Stimulated activated CD4-positive, alpha-beta T cell treated with anti-CD3 and anti-CD28 coated beads, Interleukin-4, amount 100 ng/mL, for 48 hours (primary cell): Measurements from ENCODE around the gene ADAMTS12.
A peak's percentile ranks its signal among the peaks of the same experiment; 100 is the strongest.
"Not testable (repeated sequence)": the region's sequence is repeated elsewhere in the genome, so short reads cannot be mapped to it uniquely, and the experiment has no call there.

ENCODE experiments used
- DNase-seq, 2 donors: peaks; one replicate each; pipeline ENCODE4 v3.0.0-alpha.2; 2020; ENCODE audit warnings: low read depth in 2 of 2

ADAMTS12 gene, protein sequence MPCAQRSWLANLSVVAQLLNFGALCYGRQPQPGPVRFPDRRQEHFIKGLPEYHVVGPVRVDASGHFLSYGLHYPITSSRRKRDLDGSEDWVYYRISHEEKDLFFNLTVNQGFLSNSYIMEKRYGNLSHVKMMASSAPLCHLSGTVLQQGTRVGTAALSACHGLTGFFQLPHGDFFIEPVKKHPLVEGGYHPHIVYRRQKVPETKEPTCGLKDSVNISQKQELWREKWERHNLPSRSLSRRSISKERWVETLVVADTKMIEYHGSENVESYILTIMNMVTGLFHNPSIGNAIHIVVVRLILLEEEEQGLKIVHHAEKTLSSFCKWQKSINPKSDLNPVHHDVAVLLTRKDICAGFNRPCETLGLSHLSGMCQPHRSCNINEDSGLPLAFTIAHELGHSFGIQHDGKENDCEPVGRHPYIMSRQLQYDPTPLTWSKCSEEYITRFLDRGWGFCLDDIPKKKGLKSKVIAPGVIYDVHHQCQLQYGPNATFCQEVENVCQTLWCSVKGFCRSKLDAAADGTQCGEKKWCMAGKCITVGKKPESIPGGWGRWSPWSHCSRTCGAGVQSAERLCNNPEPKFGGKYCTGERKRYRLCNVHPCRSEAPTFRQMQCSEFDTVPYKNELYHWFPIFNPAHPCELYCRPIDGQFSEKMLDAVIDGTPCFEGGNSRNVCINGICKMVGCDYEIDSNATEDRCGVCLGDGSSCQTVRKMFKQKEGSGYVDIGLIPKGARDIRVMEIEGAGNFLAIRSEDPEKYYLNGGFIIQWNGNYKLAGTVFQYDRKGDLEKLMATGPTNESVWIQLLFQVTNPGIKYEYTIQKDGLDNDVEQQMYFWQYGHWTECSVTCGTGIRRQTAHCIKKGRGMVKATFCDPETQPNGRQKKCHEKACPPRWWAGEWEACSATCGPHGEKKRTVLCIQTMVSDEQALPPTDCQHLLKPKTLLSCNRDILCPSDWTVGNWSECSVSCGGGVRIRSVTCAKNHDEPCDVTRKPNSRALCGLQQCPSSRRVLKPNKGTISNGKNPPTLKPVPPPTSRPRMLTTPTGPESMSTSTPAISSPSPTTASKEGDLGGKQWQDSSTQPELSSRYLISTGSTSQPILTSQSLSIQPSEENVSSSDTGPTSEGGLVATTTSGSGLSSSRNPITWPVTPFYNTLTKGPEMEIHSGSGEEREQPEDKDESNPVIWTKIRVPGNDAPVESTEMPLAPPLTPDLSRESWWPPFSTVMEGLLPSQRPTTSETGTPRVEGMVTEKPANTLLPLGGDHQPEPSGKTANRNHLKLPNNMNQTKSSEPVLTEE (N-terminal part only)

DNA sequence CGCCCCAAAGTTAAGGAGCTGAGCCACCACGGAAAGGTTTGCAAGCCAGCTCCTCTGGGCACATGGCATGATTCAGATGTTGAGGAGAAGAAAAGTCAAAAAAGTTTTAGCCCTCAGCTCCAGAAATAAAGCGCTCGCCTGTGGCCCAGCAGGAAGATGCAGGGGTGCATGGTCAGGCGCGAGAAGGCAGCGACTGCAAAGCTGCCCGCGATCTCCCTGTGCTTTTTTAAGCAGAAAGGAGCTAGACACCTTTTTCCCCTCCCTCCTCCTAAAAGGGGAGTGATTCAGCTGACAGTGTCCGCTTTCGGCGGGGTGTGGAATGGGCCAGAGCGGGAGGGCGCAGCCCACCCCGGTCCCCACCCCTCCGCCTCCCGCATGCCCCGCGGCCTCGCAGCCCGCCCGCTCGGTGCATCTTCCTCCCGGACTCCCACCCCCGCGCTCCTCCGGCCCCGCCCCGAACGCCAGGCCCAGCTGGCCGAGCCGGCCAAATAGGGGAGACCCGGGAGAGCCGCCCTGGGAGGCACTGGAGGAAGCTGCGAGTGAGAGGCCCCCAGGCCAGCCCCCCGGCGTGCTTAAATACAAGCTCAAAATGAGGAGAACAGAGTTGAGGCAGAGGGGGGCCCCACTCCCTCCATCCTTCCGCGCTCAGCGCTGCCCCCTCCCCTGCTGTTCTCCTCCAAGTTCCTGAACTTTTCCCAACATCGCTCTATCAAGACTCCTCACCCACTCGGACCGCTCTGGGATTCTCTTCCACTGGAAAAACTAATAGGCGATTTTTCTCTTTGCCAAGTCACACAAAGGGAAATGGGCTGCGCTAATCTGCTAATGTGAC is at the start of gene ADAMTS12:
Gene ADAMTS12, minus strand, starts transcription at position 203 of the 832 bp plus-strand sequence. Its CDS starts 134 bp downstream, at position 69.
- no peak for DNase-seq

DNA sequence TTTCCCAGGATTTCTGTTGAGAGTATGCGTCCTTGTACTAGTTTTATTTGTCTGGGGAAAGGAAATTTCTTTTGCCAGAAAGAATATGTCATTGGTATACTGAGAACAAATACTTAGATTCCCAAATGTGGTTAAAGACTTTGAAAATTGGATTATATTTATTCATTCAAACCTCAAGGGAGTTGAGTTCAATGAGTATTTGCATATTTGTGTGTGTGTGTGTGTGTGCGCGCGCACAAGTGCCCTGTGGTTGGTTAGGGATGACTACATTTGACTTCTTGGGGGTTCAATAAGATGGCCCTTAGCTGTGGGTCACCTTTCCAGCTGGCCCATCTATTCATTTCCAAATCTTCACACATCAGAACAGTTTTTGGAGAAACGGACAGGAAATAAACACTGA is 49.3 kb upstream of the ADAMTS12 start:
- no peak for DNase-seq

DNA sequence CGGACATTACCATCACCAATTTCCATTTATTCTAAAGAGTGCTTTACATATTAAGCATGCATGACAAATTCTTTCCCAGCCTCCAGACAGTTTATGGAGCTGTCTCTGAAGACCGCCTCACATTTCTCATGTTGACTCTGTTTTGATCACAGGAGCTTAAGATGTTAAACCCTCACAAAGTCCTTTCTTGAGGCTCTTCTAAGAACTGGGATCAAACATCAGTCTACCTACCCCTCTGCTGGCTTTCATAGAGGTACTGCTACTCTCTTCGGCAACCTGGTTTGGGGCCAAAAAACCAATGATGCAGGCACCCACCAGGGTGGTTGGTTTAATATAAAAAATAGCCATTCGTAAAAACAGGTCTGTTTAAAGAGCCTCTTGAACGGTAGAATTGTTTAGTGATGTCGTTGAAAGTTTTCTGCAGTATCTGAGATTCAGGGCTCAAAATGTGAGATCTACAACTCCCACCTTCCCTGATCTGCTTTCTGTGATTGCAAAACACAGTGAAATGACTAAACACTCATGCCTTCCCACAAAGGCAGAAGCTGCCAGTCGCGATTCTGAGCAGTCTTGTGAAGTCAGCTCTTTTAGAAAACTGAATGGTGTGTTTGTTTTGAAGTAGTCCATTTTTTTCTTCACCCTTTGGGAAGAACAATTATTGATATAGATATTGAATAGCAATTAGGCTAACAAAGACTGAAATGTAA is 47.9 kb upstream of the ADAMTS12 start:
- no peak for DNase-seq

DNA sequence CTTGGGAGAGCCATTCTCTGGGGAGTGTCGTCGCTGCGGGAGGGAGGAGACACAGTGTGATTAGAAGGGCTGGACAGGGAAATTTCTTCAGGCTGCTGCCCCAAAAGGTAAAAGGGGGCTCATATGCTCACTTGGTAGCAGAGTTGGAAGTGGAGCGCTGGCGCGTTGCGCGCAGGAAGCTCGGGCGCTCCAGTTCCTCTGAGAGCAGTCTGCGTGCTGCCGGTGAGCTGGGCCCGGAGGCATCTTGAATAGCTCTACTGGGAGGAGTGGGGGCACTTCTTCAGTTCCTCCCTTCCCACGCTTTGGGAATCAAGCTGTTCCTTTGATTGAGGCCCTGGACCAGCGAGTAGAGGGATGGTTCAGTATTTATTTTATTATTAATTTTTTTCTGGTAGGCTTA is 47.1 kb upstream of the ADAMTS12 start:
- DNase-seq: no peak

DNA sequence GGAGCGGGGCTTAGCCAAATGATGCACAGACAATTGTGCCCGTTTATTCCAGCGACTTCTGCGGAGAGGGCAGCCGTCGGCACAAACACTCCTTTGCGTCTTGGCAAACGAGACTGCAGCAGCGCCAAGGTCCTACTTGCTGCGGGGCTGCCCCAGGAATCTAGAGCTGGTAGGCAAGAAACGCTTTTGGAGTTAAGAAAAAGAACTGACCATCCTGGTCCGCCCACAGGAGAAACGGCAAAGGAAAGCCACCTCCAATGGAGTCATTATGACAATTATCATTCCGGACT is 46.7 kb upstream of the ADAMTS12 start:
- no peak for DNase-seq

DNA sequence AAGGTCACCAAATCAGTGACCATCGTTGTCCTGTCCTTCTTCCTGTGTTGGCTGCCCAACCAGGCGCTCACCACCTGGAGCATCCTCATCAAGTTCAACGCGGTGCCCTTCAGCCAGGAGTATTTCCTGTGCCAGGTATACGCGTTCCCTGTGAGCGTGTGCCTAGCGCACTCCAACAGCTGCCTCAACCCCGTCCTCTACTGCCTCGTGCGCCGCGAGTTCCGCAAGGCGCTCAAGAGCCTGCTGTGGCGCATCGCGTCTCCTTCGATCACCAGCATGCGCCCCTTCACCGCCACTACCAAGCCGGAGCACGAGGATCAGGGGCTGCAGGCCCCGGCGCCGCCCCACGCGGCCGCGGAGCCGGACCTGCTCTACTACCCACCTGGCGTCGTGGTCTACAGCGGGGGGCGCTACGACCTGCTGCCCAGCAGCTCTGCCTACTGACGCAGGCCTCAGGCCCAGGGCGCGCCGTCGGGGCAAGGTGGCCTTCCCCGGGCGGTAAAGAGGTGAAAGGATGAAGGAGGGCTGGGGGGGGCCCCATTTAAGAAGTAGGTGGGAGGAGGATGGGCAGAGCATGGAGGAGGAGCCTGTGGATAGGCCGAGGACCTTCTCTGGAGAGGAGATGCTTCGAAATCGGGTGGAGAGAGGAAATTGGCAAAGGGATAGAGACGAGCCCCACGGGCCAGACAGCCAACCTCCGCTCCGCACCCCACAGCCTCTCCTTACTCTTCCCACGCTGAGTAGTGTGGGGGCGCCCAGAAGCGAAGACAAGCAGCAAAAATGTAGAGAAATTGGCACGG is 46.1 kb upstream of the ADAMTS12 start:
- no peak for DNase-seq

DNA sequence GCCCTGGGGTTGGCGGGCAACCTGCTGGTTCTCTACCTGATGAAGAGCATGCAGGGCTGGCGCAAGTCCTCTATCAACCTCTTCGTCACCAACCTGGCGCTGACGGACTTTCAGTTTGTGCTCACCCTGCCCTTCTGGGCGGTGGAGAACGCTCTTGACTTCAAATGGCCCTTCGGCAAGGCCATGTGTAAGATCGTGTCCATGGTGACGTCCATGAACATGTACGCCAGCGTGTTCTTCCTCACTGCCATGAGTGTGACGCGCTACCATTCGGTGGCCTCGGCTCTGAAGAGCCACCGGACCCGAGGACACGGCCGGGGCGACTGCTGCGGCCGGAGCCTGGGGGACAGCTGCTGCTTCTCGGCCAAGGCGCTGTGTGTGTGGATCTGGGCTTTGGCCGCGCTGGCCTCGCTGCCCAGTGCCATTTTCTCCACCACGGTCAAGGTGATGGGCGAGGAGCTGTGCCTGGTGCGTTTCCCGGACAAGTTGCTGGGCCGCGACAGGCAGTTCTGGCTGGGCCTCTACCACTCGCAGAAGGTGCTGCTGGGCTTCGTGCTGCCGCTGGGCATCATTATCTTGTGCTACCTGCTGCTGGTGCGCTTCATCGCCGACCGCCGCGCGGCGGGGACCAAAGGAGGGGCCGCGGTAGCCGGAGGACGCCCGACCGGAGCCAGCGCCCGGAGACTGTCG is 45.4 kb upstream of the ADAMTS12 start:
- DNase-seq: no peak

DNA sequence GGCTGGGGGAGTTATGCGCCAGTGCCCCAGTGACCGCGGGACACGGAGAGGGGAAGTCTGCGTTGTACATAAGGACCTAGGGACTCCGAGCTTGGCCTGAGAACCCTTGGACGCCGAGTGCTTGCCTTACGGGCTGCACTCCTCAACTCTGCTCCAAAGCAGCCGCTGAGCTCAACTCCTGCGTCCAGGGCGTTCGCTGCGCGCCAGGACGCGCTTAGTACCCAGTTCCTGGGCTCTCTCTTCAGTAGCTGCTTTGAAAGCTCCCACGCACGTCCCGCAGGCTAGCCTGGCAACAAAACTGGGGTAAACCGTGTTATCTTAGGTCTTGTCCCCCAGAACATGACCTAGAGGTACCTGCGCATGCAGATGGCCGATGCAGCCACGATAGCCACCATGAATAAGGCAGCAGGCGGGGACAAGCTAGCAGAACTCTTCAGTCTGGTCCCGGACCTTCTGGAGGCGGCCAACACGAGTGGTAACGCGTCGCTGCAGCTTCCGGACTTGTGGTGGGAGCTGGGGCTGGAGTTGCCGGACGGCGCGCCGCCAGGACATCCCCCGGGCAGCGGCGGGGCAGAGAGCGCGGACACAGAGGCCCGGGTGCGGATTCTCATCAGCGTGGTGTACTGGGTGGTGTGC is 44.7 kb upstream of the ADAMTS12 start, which contains the start of gene RXFP3:
Gene RXFP3, plus strand, starts transcription at position 6 of the 636 bp plus-strand sequence. Its CDS starts 355 bp downstream, at position 361.
- DNase-seq: no peak

DNA sequence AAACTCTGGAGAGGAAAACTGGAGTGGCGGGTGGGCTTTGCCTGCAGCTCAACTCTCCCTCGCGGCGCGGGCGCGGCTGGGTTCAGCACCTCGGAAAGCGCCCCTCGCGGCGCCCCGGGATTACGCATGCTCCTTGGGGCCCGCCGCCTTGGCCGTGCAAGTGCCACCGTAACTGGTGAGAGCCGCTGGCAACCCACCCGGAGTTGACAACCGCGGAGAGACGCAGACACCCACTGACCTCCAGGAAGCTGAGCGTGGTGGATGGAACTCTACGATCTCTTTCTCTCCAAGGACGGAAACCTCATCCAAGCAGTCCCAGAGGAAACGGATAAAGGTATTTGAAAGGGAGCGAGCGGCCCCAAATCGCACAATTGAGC is 44.2 kb upstream of the ADAMTS12 start:
- DNase-seq: peak; percentile 25 to 51

DNA sequence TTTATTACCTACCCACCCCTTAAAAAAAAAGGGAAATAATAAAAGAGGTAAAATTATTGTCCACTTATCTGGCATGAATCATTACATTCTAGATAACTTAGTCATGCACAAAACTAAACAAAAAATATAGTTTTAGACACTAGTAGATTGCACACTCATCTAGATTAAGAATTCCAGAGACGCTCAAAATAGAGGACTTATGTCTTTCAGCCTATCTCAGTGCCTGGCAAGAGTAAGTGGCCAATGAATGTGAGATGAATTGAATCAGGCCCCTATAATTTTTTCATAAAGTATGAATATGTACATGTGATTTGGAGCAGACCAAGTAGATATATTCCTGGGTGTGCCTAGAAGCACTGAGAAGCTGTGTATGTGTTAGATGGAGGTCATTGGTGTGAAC is 42.4 kb upstream of the ADAMTS12 start:
- DNase-seq: no peak

DNA sequence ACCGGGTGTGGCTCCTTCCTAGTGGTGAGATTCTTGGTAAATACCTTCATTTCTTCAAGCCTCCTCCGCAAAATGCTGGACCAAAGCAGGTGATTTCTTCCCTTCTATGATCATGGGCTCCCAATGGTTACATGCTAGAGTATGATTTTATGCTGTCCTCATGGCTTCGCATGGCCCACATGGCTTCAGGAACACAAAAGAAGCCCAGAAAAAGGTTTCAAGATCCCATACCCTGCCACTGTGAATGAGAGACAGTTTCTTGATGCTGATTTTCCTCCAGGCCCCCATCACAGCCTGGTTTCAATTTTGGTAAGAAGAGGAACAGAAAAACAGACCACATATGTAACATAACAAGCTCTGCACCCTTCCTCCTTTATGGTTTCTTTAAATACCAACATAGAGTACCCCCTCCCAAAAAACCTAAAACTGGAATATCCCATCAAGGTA is 42.0 kb upstream of the ADAMTS12 start:
- DNase-seq: no peak

DNA sequence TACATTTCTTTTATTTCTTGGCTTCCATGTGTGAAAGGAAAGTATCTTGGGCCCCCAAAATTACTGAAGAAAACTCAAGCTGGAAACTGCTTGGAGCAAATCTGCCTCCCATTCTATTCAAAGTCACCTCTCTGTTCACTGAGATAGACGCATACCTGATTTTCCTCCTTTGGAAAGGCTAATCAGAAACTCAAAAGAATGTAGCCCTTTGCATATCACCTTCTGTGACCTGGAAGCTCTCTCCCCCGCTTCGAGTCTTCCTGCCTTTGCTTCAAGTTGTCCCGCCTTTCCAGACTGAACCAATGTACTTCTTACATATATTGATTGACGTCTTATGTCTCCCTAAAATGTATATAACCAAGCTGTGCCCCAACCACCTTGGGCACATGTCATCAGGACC is 39.3 kb upstream of the ADAMTS12 start:
- no peak for DNase-seq

DNA sequence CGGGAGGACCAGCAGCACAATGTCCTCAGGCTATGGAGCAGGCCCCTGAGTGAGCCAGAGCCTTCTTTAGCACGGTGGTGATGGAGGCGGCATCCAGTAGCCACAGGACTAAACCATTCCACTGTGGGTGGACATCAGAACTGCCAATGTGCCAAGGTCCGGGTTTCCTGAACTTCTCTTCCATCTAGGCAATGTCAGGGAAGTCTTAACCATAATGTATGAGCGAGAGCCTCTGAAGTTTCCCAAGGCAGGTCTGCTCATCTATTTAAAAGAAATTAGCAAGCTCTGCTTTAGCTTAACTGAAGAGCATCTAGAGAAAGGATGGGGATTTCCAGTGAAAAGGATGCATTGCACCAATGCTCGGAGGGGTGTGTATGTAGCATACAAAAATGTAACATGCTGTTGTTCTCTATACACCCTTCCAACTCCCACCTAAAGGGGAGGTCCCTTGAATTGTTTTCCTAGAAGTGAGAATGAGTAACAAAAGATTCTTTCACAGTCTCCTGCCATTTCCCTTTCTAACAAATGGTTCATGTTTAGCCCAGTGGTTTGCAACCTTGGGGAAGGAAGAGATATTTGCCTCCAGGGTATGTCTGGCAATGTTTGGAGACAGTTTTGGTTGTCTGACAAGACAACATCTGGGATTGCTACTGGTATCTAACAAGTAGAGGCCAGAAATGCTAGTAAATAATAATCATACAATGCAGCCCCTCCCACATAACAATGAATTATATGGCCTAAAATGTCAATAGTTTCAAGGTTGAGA is 38.3 kb upstream of the ADAMTS12 start:
- no peak for DNase-seq

DNA sequence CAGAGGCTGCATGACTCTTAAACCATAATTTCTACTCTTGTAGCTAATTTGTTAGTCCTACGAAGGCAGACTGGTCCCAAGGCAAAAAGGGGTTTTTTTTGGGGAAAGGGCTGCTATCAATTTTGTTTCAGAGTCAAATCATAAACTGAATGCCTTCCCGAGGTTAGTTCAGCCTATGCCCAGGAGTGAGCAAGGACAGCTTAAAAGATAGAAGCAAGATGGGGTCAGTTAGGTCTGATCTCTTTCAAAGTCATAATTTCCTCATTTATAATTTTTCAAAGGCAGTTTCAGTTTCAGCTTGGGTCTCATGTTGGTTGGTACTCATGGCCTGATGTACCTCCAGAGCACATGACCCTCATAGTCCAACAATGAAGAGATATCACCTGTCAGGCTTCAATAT is 36.5 kb upstream of the ADAMTS12 start:
- DNase-seq: no peak

DNA sequence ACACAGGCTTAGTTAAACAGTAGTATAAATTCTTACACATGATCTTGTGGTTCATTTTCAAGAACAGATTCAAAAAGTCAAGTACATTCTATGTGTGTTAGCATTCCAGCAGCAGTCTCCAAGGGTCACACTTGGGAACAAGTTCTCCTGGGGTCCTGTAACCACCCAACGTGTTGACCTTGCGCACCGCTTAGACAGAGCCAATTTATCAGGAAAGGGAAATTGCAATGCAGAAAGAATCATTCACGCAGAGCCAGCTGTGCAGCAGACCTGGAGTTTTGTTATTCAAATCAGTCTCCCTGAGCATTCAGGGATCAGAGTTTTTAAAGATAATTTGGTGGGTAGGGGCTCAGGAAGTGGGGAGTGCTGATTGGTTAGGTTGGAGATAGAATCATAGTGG is 35.9 kb upstream of the ADAMTS12 start:
- DNase-seq: no peak

DNA sequence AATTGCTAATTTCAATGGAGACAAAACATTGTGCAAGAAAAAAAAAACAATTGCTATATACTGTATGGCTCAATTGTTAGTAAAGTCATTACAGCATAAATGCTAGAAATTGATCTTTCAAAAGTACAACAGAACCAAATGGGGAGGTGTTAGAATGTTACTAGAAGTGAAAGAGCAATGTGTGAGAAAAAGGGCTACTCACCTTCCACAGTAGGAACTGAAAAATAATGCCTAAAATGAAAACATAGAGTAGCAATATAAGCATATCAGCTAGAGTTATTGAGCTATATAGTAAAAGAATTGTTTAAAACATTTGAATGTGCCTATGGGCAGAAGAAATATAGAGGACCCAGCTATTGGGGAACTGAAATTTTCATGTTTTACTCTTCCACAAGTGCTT is 33.5 kb upstream of the ADAMTS12 start:
- DNase-seq: no peak

DNA sequence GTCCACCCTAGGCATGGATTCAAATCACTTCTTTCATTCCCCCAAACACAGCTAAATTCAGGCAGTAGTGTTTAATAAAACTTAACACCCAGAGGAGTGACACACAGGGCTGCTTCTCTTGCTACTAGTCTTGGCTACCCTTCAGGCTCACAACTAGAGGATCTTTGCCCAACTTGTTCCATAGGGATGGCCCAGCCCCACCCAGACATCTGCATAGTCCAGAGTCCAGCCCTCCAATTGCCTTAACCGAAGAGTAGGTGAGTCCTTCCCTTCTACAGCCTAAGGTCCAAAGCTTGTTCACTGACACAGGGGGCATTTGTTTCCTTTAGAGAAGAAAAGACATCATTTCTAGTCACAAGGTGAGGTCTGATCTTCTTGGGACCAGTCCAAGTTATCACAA is 29.2 kb upstream of the ADAMTS12 start:
- no peak for DNase-seq

DNA sequence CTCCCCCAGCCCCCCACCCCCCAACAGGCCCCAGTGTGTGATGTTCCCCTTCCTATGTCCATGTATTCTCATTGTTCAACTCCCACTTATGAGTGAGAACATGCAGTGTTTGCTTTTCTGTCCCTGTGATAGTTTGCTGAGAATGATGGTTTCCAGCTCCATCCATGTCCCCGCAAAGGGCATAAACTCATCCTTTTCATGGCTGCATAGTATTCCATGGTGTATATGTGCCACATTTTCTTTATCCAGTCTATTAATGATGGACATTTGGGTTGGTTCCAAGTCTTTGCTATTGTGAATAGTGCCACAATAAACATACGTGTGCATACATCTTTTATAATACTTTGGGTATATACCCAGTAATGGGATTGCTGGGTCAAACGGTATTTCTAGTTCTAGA is 23.1 kb upstream of the ADAMTS12 start:
- DNase-seq: not testable (repeated sequence)
